ENCODE data around the gene C4orf54. TPM values are rescaled to one million over a fixed set of nuclear protein-coding genes. Genes with fewer than 3 reads are reported as not detected.

The C4orf54 gene
- total and polyA plus RNA-seq, 2 of the 4 experiments (the other 2 are of a cell fraction): not detected

DNA sequence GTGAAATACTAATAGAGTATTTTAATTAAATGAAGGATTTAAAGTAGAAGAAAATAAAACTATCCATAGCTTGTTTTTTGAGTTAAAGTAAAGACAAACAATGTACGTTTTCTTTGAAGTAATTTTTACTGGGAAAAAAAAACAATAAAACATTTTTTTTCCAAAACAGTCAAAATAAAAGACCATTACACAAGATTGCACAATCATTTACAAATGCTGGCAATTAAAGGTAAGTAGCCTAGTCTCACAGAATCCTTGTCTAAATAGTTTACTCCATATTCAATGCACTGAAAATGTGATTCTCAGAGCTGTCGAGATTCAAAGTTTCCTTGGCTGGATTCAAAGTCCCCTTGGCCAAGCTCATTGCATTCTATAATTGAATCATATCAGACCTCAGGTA, 21.2 kb downstream of the C4orf54 start:
- TF ChIP-seq CEBPB (IDR thresholded peaks at IDR 0.05; ENCODE audit: low read depth, low read length): peak; percentile 73
- TF ChIP-seq CHD1 (IDR thresholded peaks at IDR 0.05; ENCODE audit: low read depth, low read length): no peak
- Histone ChIP-seq H3K4me3 (ENCODE audit: insufficient read depth, low read depth, low read length) (no peak overlapping the region), H4K20me1 (ENCODE audit: insufficient read depth, low read length) (no peaks in the 10 kb centered on the region), H2AK9ac (replicated peaks; ENCODE audit: low read depth, low read length, poor library complexity) (no peak overlapping the region), H3K79me1 (ENCODE audit: low read depth in 1 of 2, low read length in 2 of 2) (no peaks in the 10 kb centered on the region), H2AFZ (replicated peaks; ENCODE audit: low read length, poor library complexity) (no peak overlapping the region), H2AK5ac (ENCODE audit: low read depth, low read length) (no peak overlapping the region), H3K4me1 (ENCODE audit: control insufficient read depth, insufficient read depth, low read length) (no peaks in the 10 kb centered on the region), H4K91ac (ENCODE audit: insufficient read depth, low read depth, low read length) (no peak overlapping the region), H3K9ac (ENCODE audit: low read depth, low read length) (no peak overlapping the region), H2BK20ac (ENCODE audit: low read depth, low read length) (no peak overlapping the region), H3K14ac (replicated peaks; ENCODE audit: low read depth, low read length) (no peak overlapping the region), H3K56ac (ENCODE audit: extremely low read depth, insufficient read depth, low read length) (no peak overlapping the region), H4K5ac (ENCODE audit: low read depth, low read length) (no peak overlapping the region), H3K18ac (ENCODE audit: low read depth, low read length) (no peak overlapping the region), H3K27ac (ENCODE audit: insufficient read depth, low read length) (no peak overlapping the region), H2BK120ac (ENCODE audit: low read depth, low read length) (no peak overlapping the region), H3K4me2 (ENCODE audit: low read depth, low read length) (no peak overlapping the region), H3K27me3 (ENCODE audit: control insufficient read depth, insufficient read depth, low read length) (no peaks in the 10 kb centered on the region), H2BK15ac (ENCODE audit: low read depth, low read length) (no peak overlapping the region), H3K4ac (ENCODE audit: low read depth, low read length) (no peak overlapping the region), H3K9me1 (ENCODE audit: insufficient read depth, low read length) (no peaks in the 10 kb centered on the region), H3K36me3 (ENCODE audit: control insufficient read depth, insufficient read depth, low read length) (no peaks in the 10 kb centered on the region), H3K23ac (ENCODE audit: low read depth, low read length) (no peak overlapping the region), H2BK5ac (ENCODE audit: low read depth, low read length, poor library complexity, severe bottlenecking) (no peak overlapping the region), H3K9me3 (ENCODE audit: control insufficient read depth, insufficient read depth, low read length) (no peaks in the 10 kb centered on the region), H4K8ac (ENCODE audit: low read depth in 2 of 2, low read length in 2 of 2) (no peak overlapping the region)
- POLR2A ChIA-PET (ENCODE audit: unreplicated experiment): no interaction called here
- no TSS peak for BruUV-seq (replicated peaks)
- in situ Hi-C loops (cut with MboI; ENCODE audit: low sequenced_read_pairs) (no loop called here), dilution Hi-C loops (cut with HindIII; ENCODE audit: low sequenced_read_pairs, unreplicated experiment) (no loop called here), intact Hi-C loops (cut with micrococcal nuclease) (no loop called here)
- WGBS, 2 experiments (ENCODE audit: extremely low coverage in 2 of 2, insufficient read length in 1 of 2): no CpG with 5 or more reads among the region's 2 CpGs
- no peak for ATAC-seq (ENCODE audit: low read depth)
- DNase-seq: no peak
- CTCF ChIA-PET: interaction anchor here (0.6 kb wide), 1 partner anchor 20 kb away, joined by 4 read pairs; no protein-coding TSS in a partner anchor

Data from IMR-90 (cell line).